NCI-H187 treated with DMSO at 0.1 percent for 48 hours (cell line): ENCODE data around the gene F3.
"Not testable (repeated sequence)": the region's sequence is repeated elsewhere in the genome, so short reads cannot be mapped to it uniquely, and the experiment has no call there.

Experiments used
- DNase-seq: peaks from one replicate; lab custom pipeline; 2025; lab: John Stamatoyannopoulos, UW

The F3 gene

DNA sequence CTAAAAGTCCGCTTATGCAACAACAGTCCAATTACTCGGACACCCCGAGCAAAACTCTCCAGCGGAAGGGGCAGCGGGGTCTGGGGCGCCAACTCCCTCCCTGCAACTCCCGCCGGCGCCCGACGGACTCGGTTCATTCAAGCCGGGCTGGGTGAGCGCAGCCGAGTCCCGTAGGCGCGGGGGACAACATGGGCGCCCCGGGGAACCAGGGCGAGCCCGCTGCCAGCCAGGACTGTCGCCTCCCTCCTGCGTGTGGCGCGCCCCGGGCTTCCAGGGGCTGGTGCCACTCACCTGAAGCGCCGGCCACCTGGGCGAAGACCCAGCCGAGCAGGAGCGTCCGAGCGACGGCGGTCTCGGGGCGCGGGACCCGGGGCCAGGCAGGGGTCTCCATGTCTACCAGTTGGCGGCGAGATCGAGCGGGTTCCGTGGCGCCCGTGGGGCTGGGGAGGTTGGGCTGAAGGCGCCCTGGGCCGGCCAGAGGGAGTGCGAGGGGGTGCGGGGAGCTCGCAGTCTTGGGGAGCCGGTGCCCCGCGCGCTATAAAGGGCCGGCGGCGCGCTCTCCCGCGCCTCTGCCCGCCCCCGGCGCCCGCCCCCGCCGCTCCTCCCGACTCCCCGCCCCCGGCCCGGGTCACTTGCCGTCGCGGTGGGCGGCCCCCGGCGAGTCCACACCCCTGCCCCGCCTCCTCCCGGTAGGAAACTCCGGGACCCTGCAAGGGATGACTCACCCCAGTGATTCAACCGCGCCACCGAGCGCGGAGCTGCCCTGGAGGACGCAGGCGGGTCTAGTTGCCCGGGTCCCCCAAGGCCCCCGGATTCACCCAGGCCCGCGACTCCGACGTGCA lies at the start of gene F3:
Gene F3 (minus strand): TSS at position 514 of the 842 bp plus-strand sequence. CDS start 123 bp downstream, at position 391.
- no peak for DNase-seq

DNA sequence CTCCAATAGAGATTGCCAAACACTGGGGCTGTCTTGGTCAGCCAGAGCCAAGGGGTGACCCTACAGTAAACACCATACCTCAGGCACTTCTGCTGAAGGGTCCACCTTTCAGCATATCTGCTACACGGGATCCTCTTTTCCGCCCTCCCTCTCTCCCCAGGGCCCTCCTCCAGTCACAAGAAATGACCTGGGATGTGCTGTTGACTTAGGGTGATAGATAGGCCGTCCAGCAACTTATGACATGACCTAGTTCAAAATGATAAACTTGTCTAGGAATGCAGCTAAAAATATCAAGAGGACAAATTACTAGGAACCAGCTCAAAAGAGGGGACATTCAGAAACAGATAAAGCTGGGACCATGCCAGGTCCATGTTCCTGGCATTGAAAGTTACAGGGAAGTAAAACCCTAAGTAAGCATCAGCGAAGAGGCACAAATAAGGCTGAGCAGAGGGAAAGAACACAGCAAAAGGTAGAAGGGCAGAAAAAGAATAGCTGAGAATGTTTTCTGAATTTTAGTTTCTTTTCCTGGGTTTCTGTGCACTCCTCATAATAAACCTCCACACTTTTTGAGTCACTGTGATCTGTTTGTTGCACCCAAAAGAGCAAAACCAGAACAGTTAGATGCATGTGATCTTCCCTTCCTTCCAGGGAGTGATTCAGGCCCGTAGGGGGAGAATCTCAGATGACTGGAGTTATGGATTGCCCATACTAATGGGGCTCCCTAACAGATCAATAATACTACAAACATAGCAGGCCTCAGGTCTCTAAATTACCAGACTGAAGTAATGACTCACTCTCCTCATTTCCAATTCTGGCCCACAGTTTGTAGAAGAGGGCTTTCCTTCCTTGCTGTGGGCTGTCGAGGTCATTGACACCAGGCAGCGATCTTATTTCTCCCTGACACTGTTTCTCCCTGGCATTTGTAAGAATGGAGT lies 48.9 kb upstream of the F3 start:
- no peak for DNase-seq

DNA sequence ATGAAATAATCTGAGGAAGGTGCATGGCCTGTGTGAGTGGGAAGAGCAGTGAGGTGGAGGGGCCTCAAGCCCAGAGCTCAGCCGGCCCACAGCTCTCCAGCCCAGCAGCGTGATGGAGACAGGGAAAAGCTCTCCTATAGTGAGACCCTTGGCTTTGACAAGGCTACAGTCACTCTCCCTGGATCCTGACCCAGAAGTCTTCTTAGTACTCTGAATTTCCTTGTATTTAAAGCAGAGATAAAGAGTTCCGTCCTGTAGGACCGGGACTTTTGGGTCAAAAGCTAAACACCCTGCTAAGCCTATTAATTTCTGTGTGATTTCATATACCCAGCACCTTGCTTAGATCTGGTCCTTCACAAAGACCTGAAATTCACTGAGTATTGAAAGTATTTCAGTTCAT lies 48.2 kb upstream of the F3 start:
- DNase-seq, result no peak

DNA sequence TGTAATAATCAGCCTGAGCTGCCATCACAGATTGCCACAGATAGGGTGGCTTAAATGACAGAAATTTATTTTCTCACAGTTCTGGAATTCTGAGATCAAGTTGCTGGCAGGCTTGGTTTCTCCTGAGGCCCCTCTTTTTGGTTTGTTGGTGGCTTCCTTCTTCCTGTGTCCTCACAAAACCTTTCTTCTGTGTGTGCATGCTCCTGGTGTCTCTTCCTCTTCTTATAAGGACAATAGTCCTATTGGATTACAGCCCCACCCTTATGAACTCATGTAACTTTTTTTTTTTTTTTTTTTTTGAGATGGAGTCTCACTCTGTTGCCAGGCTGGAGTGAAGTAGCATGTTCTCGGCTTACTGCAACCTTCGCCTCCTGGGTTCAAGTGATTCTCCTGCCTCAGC lies 41.0 kb upstream of the F3 start:
- no peak for DNase-seq

DNA sequence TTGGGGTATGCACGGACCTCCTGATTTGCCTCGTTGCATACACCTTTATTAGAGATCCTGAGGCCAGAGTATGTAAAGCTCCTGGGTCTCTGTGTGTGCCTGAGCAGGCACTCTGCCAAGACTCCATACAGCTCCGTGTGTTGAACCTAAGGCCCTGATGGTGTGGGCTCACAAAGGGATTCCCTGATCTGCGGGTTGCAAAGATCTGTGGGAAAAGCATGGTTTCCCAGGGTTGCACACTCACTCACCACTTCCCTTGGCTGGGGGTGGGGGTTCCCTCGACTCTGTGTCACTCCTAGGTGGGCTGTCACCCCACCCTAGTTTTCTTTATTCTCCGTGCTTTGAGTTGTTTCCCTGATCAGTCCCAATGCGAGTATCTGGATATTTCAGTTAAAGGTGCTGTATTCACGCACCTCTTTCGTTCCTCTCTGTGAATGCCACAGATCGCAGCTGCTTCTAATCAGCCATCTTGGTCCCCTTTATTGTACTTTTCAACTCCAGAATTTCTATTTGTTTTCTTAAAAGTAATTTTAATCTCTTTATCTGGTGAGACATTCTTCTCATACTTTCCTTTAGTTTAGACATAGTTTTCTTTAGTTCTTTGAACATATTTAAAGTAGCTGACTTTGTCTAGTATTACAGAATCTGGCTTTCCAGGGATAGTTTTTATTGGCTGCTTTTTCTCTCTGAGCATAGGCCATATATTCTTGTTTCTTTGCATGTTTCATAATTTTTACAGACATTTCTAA lies 39.0 kb upstream of the F3 start:
- DNase-seq, result no peak

DNA sequence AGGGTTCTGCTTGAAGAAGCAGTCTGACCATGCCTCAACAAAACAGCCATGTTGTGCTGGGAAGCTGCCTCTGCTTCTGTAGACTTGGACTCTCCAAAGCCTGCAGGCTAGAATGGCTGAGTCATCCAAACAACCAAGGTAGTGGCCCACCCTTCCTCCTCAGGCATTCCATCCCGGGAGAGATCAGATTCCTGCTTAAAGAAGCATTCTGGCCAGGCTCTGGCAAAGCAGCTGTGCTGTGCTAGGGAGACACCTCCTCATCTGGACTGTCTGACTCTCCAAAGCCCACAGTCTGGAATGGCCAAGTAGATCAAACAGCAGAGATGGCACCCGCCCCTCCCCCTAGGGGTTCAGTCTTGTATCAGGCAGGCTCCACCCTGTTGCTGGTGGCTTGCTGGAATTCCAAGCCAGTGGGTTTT lies 38.3 kb upstream of the F3 start:
- no peak for DNase-seq

DNA sequence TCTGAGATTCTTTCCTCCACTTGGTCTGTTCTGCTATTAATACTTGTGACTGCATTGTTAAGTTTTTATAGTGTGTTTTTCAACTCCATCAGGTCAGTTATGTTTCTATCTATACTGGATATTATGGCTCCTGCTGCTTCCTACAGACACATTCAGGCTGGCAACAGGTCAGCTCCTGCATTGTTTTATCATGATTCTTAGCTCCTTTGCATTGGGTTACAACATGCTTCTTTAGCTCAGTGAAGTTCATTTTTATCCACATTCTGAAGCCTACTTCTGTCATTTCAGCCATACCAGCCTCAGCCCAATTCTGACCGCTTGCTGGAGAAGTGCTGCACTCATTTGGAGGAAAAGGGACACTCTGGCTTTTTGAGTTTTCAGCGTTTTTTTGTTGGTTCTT lies 37.3 kb upstream of the F3 start:
- no peak for DNase-seq

DNA sequence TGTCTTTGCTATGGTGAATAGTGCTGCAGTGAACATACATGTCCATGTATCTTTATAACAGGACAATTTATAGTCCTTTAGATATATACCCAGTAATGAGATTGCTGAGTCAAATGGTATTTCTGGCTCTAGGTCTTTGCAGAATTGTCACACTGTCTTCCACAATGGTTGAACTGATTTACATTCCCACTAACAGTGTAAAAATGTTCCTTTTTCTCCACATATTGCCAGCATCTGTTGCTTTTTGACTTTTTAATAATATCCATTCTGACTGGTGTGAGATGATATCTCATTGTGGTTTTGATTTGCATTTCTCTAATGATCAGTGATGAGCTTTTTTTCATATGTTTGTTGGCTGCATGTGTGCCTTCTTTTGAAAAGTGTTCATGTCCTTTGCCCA lies 32.4 kb upstream of the F3 start:
- DNase-seq, result not testable (repeated sequence)

DNA sequence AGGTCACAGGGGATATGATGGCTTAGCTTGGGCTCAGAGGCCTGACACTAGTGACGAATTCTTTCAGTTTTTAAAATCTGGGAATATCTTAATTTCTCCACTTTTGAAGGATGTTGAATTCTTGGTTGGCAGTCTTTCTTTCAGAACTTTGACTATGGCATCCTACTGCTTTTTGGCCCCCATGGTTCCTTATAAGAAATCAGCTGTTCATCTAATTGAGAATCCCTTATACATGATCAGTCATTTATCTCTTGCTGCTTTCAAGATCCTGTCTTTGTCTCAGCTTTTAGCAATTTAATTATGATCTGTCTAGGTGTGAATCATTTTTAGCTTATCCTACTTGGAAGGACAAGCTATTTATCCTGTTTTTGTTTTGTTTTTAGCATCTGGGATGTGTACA lies 31.2 kb upstream of the F3 start:
- DNase-seq, result no peak

DNA sequence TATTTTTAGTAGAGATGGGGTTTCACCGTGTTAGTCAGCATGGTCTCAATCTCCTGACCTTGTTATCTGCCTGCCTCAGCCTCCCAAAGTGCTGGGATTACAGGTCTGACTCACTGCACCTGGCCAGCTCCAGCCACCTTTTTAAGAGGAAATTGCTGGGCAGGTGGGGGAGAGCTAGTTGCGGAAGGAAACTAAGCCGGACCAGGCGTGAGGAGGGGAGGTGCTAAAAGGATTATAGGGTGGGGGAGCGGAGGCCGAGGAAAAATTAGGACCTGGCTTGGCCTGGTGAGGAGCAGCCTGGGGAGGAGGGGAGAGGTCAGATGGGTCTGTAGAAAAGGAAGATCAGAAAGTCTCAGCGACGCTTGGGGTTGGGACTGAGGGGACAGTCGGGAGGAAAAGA lies 29.4 kb upstream of the F3 start:
- not testable (repeated sequence) for DNase-seq

DNA sequence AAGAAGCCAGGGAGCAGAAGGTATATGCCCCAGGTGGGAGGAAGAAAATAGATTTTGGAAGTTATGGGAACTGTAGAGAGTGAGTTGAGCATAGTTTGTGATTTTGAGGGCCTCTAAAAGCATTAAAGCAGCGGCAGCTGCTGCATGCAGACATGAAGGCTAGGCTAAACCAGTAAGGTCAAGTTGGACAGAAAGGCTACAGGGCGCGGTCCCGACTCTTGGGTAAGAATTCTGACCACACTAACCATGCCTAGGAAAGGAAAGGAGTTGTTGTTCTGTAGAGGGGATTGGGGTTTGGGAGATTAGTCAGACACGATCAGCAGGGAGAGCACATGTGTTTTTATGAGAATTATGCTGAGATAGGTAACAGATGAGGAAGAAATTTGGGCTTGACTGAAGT lies 27.2 kb upstream of the F3 start:
- DNase-seq, result not testable (repeated sequence)

DNA sequence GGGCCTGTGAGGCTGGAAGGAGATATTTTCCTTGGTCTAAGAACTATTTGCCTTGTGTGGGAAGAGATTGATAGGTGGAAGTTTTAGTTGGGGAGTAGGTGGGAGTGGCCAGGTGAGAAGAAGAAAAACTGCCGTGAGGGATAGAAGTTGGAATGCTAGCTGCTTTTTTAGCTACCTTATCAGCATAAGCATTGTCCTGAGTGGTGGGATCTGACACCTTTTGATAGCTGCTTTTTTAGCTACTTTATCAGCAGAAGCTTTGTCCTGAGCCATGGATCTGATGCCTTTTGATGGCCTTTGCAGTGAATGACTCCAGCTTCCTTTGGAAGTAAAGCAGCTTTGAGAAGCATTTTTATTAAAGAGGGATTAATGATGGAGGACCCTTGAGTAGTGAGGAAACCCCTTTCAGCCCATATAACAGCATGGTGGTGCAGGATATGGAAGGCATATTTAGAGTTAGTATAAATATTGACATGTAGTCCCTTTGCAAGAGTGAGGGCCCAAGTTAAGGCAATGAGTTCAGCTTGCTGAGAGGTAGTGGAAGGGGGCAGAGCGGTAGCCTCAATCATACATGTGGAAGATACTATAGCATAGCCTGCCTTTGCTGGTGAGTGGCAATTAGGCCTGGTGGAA lies 26.5 kb upstream of the F3 start:
- DNase-seq, result not testable (repeated sequence)

DNA sequence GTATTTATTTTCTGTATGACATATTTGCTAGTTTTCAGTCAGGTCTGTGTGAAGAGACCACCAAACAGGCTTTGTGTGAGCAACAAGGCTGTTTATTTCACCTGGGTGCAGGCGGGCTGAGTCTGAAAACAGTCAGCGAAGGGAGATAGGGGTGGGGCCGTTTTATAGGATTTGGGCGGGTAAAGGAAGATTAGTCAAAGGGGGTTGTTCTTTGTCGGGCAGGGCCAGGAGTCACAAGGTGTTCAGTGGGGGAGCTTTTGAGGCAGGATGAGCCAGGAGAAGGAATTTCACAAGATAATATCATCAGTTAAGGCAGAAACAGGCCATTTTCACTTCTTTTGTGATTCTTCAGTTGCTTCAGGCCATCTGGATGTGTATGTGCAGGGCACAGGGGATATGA lies 24.9 kb upstream of the F3 start:
- DNase-seq, result not testable (repeated sequence)

DNA sequence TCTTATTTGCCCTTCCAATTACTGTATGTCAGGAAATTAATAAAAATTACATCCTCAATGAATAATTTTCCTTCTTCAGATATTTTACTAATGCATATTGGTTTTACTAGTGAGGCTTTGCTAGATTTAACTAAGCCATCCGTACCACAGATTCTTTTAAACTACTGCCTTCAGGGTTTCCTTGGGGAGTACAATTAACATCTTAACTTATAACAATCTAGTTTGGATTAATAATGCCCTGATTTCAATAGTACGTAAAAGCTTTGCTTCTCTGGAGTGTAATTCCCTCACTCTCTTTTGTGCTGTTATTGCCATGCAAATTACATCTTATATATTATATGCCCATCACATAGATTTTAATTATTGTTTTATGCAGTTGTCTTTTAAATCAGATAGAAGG lies 24.3 kb upstream of the F3 start:
- no peak for DNase-seq

DNA sequence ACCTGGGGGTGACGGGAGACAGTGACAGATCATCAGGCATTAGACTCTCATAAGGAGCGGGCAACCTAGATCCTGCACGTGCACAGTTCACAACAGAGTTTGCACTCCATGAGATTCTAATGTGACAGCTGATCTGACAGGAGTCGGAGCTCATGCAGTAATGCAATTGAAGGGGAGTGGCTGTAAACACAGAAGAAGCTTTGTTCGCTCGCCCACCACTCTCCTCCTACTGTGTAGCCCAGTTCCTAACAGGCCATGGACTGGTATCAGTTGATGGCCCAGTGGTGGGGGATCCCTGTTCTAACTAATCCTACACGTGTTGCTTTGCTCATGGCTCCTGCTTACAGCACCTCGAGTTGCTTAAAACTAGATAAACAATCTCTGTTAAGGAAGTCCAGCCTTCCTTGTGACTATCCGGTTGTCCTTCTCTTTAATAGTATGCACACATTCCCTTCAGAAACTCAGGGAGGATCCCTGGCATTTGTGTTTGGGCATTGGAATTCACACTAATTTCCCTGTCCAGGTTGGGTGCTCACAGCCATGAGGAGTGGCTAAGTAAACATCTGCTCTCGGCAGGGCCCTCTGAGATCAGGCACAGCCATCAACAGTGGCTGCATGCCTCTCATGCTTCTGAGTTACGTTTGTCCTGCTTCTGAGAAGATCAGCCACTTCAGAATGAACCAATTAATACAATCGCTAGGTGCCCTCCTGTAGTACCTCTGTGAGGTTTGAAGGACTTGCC lies 21.1 kb upstream of the F3 start:
- no peak for DNase-seq

DNA sequence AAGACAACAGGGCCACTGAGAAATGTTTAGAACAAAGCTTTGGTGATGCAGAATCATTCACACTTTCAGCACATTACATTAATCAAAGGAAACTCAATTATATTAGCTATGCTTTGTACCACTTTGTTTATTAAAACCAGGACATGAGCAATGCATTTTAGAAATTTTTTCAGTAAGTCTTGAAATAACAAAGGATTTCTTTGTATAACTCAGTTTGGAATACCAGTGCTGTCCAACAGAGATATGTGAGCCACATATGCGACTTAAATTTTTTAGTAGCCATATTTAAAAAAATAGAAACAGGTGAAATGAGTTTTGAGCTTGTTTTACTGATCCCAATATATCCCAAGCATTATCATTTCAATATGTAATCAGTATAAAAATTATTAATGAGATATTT lies 18.8 kb upstream of the F3 start:
- no peak for DNase-seq

DNA sequence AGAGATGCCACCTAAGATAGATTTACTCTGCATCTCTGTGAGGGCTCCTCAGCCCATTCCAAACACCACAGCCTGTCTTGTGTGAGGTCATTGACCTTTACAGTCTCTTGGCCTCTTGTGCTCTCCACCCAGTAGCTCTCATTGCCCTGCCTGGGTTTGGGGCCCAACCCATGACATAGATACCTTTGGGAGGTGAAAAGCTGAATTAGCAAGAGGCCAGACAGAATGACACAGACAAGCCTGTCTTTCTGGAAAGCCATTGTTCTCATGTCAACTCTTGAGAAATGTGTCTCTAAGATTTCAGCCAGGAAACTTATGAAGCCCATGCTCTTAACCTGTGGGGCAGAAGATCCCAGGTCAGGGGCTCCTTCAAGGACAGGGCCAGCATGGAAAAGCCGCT lies 18.4 kb upstream of the F3 start:
- DNase-seq, result no peak

DNA sequence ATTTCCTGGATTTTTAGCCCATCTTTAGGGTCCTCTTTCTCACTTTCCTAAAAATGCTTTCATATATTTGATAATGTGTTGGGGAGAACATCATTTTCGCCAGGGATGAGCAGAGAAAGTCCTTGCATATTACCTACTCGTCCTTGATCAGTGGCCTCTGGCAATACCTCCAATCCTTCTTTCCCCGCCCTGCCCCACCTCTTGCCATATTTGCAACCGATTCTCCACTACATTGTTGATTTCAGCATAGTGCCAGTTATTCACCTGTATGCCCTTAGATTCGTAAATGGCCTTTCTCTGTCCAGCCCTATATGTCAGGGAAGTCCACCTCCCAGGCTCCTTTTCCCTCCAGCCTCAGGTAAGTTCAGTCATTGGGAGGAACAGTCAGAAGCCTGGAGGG lies 13.5 kb upstream of the F3 start:
- DNase-seq, result no peak

DNA sequence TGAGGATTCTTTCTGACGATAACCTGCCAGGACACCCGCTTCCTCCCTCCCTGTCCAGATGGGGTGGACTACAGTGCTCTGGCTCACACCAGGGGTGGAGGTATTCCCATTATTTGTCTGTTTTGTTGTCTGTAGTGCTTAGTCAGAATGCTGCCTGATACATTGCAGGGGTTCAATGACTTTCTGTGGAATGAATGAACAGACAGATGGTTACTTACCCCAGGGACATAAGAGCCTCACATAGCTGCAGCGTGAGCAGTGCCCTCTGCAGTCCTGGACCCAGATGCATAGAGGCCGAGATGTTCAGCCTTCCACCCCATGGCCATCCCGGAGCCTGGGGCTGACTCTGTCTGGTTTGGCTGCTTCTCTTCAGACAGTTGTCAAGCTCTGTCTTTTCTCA lies 13.0 kb upstream of the F3 start:
- DNase-seq, result no peak

DNA sequence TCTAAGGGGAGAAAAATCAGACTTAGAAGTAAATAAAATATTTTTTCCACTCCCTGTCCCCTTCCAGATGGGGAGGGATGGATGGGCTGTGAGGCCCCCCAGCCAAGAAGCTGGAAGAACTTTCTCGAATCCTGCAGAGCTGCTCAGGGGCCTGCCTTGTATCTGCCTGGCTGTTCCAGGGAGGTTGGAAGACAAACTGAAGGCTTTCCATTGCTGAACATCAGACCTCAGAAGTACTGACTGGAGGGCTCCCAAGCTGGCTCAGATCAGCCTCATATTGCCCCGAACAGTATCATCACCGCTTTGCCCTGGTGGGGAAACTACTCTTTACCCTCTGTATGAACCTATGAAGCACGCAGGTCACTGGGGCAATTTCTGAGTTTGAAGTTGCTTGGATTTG lies 12.4 kb upstream of the F3 start:
- no peak for DNase-seq

DNA sequence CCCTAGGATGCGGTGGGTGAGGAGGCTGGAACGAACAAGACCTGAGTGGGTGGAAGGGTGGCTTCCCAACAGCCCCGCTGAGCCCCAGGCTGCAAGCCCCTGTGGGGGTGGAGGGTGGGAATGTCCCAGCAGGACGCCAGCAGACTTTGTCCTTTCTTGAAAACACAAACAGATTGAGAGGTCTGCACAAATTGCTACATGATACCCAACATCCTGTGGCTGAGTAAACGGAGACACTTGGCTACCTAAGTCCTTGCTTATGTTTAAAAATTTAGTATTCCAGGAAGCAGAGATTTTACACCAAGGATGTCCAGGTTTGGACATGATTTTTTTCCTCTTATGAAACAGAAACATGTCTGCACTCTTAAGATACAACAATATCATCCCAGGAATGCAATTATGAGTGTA lies 11.8 kb upstream of the F3 start:
- DNase-seq, result no peak
